ENCODE results near the gene CSTF3.

Gene CSTF3

GRCh38 chr11:33040033-33040861 is 121.0 kb downstream of the CSTF3 start:
- peak; percentile 28 for DNase-seq

- DNase-seq, result peak; percentile 87
Observed at GRCh38 chr11:33039274-33040032, 121.8 kb downstream of the CSTF3 start, which contains the start of gene TCP11L1. Gene TCP11L1, plus strand, starts transcription at chr11:33039572. Its CDS starts 4,202 bp downstream, at chr11:33043774.

DNA sequence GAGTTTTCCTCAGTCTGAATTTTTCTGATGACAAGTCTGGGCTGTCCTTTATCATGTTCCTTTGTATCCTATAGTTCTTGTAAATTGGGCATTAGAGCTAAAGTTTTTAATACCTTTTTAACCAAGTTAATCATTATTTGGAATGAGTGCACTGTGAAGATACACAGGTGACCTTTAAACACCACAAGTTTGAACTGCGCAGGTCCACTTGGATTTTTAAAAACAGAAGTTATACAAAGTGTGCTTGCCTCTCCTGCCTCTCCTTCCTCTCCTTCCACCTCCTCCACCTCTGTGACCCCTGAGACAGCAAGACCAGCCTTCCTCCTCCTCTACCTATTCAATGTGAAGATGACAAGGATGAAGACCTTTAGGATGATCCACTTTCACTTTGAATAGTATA is 126.3 kb downstream of the CSTF3 start:
- DNase-seq, result no peak
